ENCODE results near the gene AGRN.

DNA sequence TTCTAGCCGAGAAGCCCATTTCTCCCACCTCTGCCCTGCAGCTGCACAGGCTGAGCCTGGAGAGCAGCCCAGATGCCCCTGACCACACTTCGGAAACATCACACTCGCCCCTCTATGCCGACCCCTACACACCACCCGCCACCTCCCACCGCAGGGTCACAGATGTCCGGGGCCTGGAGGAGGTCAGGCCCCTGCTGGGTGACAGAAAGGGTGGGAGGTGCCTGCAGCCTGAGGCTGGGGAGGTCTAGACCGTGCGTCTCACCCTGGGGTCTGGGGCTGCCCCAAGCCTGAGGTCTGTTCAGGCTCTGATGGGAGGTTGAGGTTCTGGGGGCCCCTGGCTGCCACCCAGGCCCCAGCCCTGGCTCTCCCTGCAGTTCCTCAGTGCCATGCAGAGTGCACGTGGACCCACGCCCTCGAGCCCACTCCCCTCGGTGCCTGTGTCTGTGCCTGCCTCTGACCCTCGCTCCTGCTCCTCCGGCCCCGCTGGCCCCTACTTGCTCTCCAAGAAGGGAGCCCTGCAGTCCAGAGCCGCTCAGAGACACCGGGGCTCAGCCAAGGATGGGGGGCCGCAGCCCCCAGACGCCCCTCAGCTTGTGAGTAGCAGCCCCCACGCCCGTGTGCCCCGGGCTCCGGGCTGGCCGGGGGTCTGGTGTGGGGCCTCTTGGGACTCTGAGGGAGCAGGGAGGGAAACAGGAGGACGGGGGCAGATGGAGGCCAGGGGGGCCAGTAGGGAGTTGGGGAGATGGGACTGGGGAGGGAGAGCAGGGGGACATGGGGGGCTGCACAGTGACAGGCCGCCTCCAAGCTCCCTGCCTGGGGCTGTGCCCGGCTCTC, 46.2 kb upstream of the AGRN start:
- TF ChIP-seq ZBTB7A (IDR thresholded peaks at IDR 0.05; ENCODE audit: low read depth) (no peak), CEBPB (IDR thresholded peaks at IDR 0.05) (no peak), EGR1 (IDR thresholded peaks at IDR 0.05) (no peak), MAX (IDR thresholded peaks at IDR 0.05) (no peak), YY1 (IDR thresholded peaks at IDR 0.05; ENCODE audit: low read depth) (no peak), TAF1 (IDR thresholded peaks at IDR 0.05; ENCODE audit: low read depth) (no peak)
- TF ChIP-seq, protein P1, sequence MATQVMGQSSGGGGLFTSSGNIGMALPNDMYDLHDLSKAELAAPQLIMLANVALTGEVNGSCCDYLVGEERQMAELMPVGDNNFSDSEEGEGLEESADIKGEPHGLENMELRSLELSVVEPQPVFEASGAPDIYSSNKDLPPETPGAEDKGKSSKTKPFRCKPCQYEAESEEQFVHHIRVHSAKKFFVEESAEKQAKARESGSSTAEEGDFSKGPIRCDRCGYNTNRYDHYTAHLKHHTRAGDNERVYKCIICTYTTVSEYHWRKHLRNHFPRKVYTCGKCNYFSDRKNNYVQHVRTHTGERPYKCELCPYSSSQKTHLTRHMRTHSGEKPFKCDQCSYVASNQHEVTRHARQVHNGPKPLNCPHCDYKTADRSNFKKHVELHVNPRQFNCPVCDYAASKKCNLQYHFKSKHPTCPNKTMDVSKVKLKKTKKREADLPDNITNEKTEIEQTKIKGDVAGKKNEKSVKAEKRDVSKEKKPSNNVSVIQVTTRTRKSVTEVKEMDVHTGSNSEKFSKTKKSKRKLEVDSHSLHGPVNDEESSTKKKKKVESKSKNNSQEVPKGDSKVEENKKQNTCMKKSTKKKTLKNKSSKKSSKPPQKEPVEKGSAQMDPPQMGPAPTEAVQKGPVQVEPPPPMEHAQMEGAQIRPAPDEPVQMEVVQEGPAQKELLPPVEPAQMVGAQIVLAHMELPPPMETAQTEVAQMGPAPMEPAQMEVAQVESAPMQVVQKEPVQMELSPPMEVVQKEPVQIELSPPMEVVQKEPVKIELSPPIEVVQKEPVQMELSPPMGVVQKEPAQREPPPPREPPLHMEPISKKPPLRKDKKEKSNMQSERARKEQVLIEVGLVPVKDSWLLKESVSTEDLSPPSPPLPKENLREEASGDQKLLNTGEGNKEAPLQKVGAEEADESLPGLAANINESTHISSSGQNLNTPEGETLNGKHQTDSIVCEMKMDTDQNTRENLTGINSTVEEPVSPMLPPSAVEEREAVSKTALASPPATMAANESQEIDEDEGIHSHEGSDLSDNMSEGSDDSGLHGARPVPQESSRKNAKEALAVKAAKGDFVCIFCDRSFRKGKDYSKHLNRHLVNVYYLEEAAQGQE (IDR thresholded peaks at IDR 0.05; ENCODE audit: low read depth): no peak
